ENCODE measurements around the gene PCDH8. TPM values are rescaled to one million over a fixed set of nuclear protein-coding genes. Genes with fewer than 3 reads are reported as not detected.

PCDH8 gene
- total RNA-seq, 4 donors from 2014 or later = not detected

DNA sequence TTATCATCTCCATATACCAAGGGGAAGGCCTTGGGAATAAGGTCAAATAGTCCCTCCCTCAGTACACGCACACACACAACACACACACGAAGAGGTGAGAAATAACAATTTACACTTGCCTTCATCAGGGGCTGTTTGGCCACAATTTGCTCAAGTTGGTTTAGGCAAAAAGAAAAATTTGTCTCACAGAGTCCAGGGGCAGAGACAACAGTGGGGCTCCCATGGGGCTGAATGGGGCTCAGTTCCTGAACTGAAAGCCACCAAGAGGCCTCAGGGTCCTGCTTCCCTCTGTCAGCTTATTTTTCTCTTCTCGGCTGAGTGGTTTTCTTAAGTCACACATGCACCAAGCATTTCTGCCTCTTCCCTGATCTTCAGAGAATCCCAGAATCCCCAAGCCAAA lies 35.5 kb downstream of the PCDH8 start:
- TF ChIP-seq, protein P1, sequence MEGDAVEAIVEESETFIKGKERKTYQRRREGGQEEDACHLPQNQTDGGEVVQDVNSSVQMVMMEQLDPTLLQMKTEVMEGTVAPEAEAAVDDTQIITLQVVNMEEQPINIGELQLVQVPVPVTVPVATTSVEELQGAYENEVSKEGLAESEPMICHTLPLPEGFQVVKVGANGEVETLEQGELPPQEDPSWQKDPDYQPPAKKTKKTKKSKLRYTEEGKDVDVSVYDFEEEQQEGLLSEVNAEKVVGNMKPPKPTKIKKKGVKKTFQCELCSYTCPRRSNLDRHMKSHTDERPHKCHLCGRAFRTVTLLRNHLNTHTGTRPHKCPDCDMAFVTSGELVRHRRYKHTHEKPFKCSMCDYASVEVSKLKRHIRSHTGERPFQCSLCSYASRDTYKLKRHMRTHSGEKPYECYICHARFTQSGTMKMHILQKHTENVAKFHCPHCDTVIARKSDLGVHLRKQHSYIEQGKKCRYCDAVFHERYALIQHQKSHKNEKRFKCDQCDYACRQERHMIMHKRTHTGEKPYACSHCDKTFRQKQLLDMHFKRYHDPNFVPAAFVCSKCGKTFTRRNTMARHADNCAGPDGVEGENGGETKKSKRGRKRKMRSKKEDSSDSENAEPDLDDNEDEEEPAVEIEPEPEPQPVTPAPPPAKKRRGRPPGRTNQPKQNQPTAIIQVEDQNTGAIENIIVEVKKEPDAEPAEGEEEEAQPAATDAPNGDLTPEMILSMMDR (IDR thresholded peaks at IDR 0.05) = no peak
- DNase-seq (ENCODE audit: low spot score) = no peak

DNA sequence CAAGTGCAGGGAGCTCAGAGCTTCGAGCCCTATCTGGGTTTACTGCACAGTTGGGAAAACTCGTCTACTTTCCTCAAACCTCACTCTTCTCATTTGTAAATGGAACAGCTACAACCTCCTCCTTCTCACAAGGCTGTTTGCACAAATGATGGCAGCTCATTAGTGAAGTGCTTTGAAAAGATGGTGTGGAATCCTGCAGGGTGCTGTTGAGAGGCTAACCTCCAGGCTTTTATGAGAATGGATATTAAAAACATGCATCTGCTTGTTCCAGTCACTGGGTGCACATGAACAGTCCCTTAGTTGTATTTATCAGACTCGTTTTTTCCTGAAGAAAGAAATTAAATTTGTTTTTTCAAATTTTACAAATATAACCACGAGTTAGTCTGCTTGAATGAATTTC lies 36.6 kb downstream of the PCDH8 start:
- no peak for DNase-seq (ENCODE audit: low spot score)
- TF ChIP-seq, protein P1 (IDR thresholded peaks at IDR 0.05) = no peak
- no peak for ATAC-seq (ENCODE audit: low FRiP score)

More for the DNA sequence above, 35.5 kb downstream of the PCDH8 start:
- no peak for ATAC-seq (ENCODE audit: low FRiP score)

DNA sequence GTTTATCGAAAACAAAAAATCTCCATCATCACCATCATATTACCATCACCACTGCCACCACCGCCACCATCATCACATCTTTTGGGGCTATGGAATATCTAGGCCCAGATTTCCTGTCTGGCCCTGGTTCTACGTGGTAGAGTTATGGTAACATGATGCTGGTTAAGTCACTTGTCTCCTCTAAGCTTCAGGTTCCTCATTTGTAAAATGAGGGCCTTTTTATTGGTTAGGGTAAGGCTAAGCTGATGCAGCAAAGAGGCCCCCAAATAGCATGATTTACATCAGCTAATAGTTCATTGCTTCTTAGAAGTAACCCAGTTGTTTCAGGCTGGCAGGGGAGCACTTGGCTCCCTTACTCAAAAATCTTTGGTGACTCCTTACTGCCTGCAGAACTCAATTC lies 37.9 kb downstream of the PCDH8 start:
- TF ChIP-seq, protein P1 (IDR thresholded peaks at IDR 0.05) = no peak
- no peak for ATAC-seq (ENCODE audit: low FRiP score)
- no peak for DNase-seq (ENCODE audit: low spot score)

DNA sequence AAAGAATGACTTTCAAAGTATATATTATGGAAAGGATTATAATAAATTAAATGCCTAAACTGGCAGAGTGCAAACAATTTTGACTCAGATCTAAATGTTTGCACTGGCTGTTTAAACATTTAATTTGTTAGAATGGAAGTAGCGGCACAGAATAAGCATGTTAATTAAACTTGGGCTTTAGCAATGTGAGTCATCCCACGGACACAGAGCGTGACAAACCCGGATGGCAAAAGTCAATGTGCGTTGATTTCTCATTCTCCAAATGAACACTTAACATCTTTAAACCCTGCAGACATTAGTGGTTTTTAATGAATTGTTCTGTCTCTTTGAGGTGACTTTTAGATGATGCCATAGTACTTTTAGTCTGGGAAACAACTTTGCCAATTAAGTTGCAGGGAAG lies 38.4 kb downstream of the PCDH8 start:
- no peak for ATAC-seq (ENCODE audit: low FRiP score)
- TF ChIP-seq, protein P1 (IDR thresholded peaks at IDR 0.05) = no peak
- no peak for DNase-seq (ENCODE audit: low spot score)

DNA sequence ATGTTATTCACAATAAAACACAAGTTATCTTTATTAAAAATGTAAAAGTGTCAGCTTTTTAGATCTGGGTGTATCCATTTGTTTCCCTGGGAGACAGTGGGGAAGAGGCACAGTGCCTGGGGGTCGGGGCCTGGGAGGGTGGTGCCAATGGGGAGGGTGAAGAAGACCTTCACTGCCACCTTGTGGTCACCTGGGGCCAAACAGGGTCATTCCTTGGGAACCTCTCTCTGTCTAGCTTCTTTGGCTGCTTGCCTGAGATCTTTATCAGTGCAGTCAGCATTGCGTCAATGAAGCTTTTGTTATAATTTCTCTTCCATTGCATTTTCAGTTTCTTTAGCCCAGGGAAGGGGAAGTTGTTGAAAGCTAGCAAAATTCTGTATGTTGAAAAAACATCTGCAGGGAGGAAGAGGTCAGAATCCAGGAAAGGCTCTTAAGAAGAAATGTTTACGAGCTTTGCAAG lies 39.1 kb downstream of the PCDH8 start:
- no peak for ATAC-seq (ENCODE audit: low FRiP score)
- TF ChIP-seq, protein P1 (IDR thresholded peaks at IDR 0.05) = no peak
- no peak for DNase-seq (ENCODE audit: low spot score)

DNA sequence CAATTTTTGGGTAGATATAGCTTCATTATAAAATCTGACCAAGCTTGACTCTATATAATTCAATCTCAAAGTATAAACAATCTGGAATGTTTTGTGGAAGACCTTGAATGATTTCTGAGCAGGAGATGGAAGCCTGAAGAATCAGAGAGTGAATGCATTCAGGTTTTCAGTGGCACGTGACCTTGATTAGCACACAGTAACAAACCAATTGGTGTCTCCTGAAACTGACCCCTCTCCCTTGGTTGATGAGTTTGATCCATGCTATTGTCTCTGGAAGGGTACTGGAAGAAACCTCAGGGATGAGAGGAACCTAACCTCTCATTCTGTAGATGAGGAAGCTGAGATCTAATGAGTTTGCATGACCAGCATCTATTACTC lies 39.6 kb downstream of the PCDH8 start:
- TF ChIP-seq, protein P1 (IDR thresholded peaks at IDR 0.05) = no peak
- ATAC-seq (ENCODE audit: low FRiP score) (no peak), DNase-seq (ENCODE audit: low spot score) (no peak)

DNA sequence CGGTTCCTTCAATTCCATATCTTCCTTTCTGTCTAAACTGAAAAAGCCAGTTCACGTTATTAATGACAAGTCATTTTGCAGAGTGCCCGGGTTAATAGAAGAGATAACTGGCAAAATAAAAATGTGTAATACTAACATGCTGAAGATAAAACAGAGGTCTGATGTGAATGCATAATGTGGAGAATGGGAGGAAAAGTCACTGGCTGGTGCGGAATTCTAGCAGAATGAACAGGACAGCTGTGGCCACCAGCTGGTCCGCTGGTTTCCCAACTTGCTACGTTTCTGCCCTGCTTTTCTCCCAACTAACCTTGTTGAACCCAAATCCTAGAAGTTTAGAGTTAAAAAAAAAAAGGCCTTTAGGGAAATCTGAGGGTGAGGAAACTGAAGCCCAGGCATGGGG lies 42.4 kb downstream of the PCDH8 start:
- ATAC-seq (ENCODE audit: low FRiP score) = no peak
- DNase-seq (ENCODE audit: low spot score) = no peak
- TF ChIP-seq, protein P1 (IDR thresholded peaks at IDR 0.05) = no peak

Data from omental fat pad (tissue), 4 donors.